Prostate gland (tissue), 2 donors: ENCODE measurements around the gene TH.

Source experiments
- CTCF ChIP-seq, 4 experiments: fragments of 200-600 bp in 2 of 4; fragments of 450-650 bp in 2 of 4; sonication (generic) in 2 of 4; IDR thresholded peaks; 1 replicate in 3 of 4; 2 replicates in 1 of 4; pipeline ENCODE4 v1.5.1; 2016 to 2019; ENCODE audit warnings: antibody characterized with exemption in 4 of 4, mild to moderate bottlenecking in 2 of 4, moderate library complexity in 2 of 4
- POLR2A ChIP-seq: fragments of 450-650 bp; IDR thresholded peaks from one replicate; pipeline ENCODE4 v1.6.1; 2016; ENCODE audit warnings: antibody characterized with exemption, mild to moderate bottlenecking
- POLR2AphosphoS5 ChIP-seq: sonication (generic); formaldehyde crosslinking; IDR thresholded peaks from one replicate; pipeline ENCODE4 v1.6.1; 2017; ENCODE audit warnings: antibody characterized with exemption

GRCh38 chr11:2218031-2218633 is 46.5 kb upstream of the TH start:
- TF ChIP-seq POLR2A, result no peak
- TF ChIP-seq CTCF (IDR thresholded peaks at IDR 0.05), result no peak
- no peak for TF ChIP-seq POLR2AphosphoS5
